Measurements from ENCODE around the gene HNF4A. TPM values are rescaled to one million over a fixed set of nuclear protein-coding genes. Genes with fewer than 3 reads are reported as not detected.

The HNF4A gene
- total RNA-seq, 2 experiments from 2014 or later: not detected

- Mint-ChIP-seq H3K9me3 (ENCODE audit: low read depth) (peaks cover 2% of the 10 kb centered on the region), H3K27me3 (peaks cover 8% of the 10 kb centered on the region), H3K4me1 (no peaks in the 10 kb centered on the region), H3K4me3 (no peak overlapping the region), H3K27ac (no peak overlapping the region), H3K36me3 (ENCODE audit: low read depth) (no peaks in the 10 kb centered on the region)
- ATAC-seq: no peak
- POLR2A ChIA-PET: interaction anchor here (0.5 kb wide), 1 partner anchor 94 kb away, joined by 5 read pairs; no protein-coding TSS in a partner anchor
- CTCF ChIA-PET: no interaction called here
- intact Hi-C loops (cut with DNase I, micrococcal nuclease): no loop called here
- DNase-seq: no peak
Observed at GRCh38 chr20:44402391-44403193, 47.1 kb downstream of the HNF4A start.

- CTCF ChIA-PET: no interaction called here
- H3K27ac Mint-ChIP-seq: no peak overlapping the region
Observed at GRCh38 chr20:44403194-44404112, 48.0 kb downstream of the HNF4A start.

GRCh38 chr20:44404204-44405181 is 49.0 kb downstream of the HNF4A start:
- no peak for DNase-seq
- Mint-ChIP-seq H3K4me3 (no peak overlapping the region), H3K36me3 (ENCODE audit: low read depth) (no peaks in the 10 kb centered on the region), H3K4me1 (no peaks in the 10 kb centered on the region), H3K27me3 (peaks cover 4% of the 10 kb centered on the region), H3K27ac (no peak overlapping the region), H3K9me3 (ENCODE audit: low read depth) (peaks cover 2% of the 10 kb centered on the region)
- intact Hi-C loops (cut with DNase I, micrococcal nuclease): no loop called here
- CTCF ChIA-PET: interaction anchor here (0.7 kb wide), 1 partner anchor 44 kb away, joined by 3 read pairs; no protein-coding TSS in a partner anchor
- no peak for ATAC-seq
- POLR2A ChIA-PET: no interaction called here

More at GRCh38 chr20:44403194-44404112, 48.0 kb downstream of the HNF4A start:
- ATAC-seq: no peak
- Mint-ChIP-seq H3K27me3 (peaks cover 6% of the 10 kb centered on the region), H3K4me3 (no peak overlapping the region), H3K4me1 (no peaks in the 10 kb centered on the region), H3K36me3 (ENCODE audit: low read depth) (no peaks in the 10 kb centered on the region), H3K9me3 (ENCODE audit: low read depth) (peaks cover 2% of the 10 kb centered on the region)
- DNase-seq: no peak
- POLR2A ChIA-PET: no interaction called here
- intact Hi-C loops (cut with DNase I, micrococcal nuclease): no loop called here

- H3K4me3 Mint-ChIP-seq: no peak overlapping the region
- no peaks in the 10 kb centered on the region for H3K4me1 Mint-ChIP-seq
- CTCF ChIA-PET: interaction anchor here (0.7 kb wide), 1 partner anchor 43 kb away, joined by 3 read pairs; no protein-coding TSS in a partner anchor
Observed at GRCh38 chr20:44405257-44405656, 49.8 kb downstream of the HNF4A start.

GRCh38 chr20:44405785-44406571 is 50.5 kb downstream of the HNF4A start:
- peaks cover 2% of the 10 kb centered on the region for H3K9me3 Mint-ChIP-seq (ENCODE audit: low read depth)
- no peaks in the 10 kb centered on the region for H3K4me1 Mint-ChIP-seq
- H3K27me3 Mint-ChIP-seq: no peaks in the 10 kb centered on the region
- ATAC-seq (no peak), DNase-seq (no peak)
- CTCF ChIA-PET: interaction anchor here (0.7 to 1.0 kb wide), 2 partner anchors 43 to 218 kb away, joined by 3 read pairs; no protein-coding TSS in a partner anchor
- intact Hi-C loops (cut with DNase I, micrococcal nuclease): no loop called here
- no peak overlapping the region for H3K27ac Mint-ChIP-seq
- POLR2A ChIA-PET: no interaction called here
- no peak overlapping the region for H3K4me3 Mint-ChIP-seq
- H3K36me3 Mint-ChIP-seq (ENCODE audit: low read depth): no peaks in the 10 kb centered on the region

More at GRCh38 chr20:44405257-44405656, 49.8 kb downstream of the HNF4A start:
- Mint-ChIP-seq H3K9me3 (ENCODE audit: low read depth) (peaks cover 2% of the 10 kb centered on the region), H3K27ac (no peak overlapping the region), H3K27me3 (no peaks in the 10 kb centered on the region), H3K36me3 (ENCODE audit: low read depth) (no peaks in the 10 kb centered on the region)
- DNase-seq (no peak), ATAC-seq (no peak)
- POLR2A ChIA-PET: no interaction called here
- intact Hi-C loops (cut with DNase I, micrococcal nuclease): no loop called here

- ChIA-PET CTCF (interaction anchor here (0.6 to 1.0 kb wide), 2 partner anchors 98 to 219 kb away, joined by 3 read pairs; no protein-coding TSS in a partner anchor), POLR2A (no interaction called here)
- Mint-ChIP-seq H3K27ac (no peak overlapping the region), H3K36me3 (ENCODE audit: low read depth) (no peaks in the 10 kb centered on the region), H3K4me3 (no peak overlapping the region), H3K9me3 (ENCODE audit: low read depth) (peaks cover 2% of the 10 kb centered on the region), H3K4me1 (no peaks in the 10 kb centered on the region), H3K27me3 (no peaks in the 10 kb centered on the region)
- intact Hi-C loops (cut with DNase I, micrococcal nuclease): no loop called here
- DNase-seq (no peak), ATAC-seq (no peak)
Observed at GRCh38 chr20:44406572-44407137, 51.2 kb downstream of the HNF4A start.

GRCh38 chr20:44407402-44408184 is 52.1 kb downstream of the HNF4A start:
- Mint-ChIP-seq H3K4me1 (no peaks in the 10 kb centered on the region), H3K4me3 (no peak overlapping the region), H3K36me3 (ENCODE audit: low read depth) (no peaks in the 10 kb centered on the region), H3K9me3 (ENCODE audit: low read depth) (peaks cover 2% of the 10 kb centered on the region), H3K27me3 (peaks cover 4% of the 10 kb centered on the region), H3K27ac (no peak overlapping the region)
- DNase-seq: peak; percentile 8
- intact Hi-C loops (cut with DNase I, micrococcal nuclease): no loop called here
- no peak for ATAC-seq
- ChIA-PET CTCF (interaction anchor here (0.5 kb wide), 1 partner anchor 119 kb away, joined by 3 read pairs; no protein-coding TSS in a partner anchor), POLR2A (no interaction called here)

GRCh38 chr20:44409132-44409600 is 53.7 kb downstream of the HNF4A start:
- DNase-seq (no peak), ATAC-seq (no peak)
- Mint-ChIP-seq H3K36me3 (ENCODE audit: low read depth) (no peaks in the 10 kb centered on the region), H3K4me3 (no peak overlapping the region), H3K9me3 (ENCODE audit: low read depth) (peaks cover 2% of the 10 kb centered on the region), H3K27ac (no peak overlapping the region), H3K4me1 (no peaks in the 10 kb centered on the region), H3K27me3 (peaks cover 5% of the 10 kb centered on the region)
- intact Hi-C loops (cut with DNase I, micrococcal nuclease): no loop called here
- POLR2A ChIA-PET: no interaction called here
- CTCF ChIA-PET: interaction anchor here (0.6 kb wide), 1 partner anchor 37 kb away, joined by 3 read pairs; no protein-coding TSS in a partner anchor

- POLR2A ChIA-PET: no interaction called here
- no peak for DNase-seq
- H3K4me1 Mint-ChIP-seq: no peaks in the 10 kb centered on the region
- no peak for ATAC-seq
- H3K27ac Mint-ChIP-seq: no peak overlapping the region
- peaks cover 5% of the 10 kb centered on the region for H3K27me3 Mint-ChIP-seq
- CTCF ChIA-PET: interaction anchor here (0.5 to 1.0 kb wide), 3 partner anchors 34 to 194 kb away, joined by 3 to 6 read pairs (median 3); no protein-coding TSS in a partner anchor
- H3K36me3 Mint-ChIP-seq (ENCODE audit: low read depth): no peaks in the 10 kb centered on the region
- H3K9me3 Mint-ChIP-seq (ENCODE audit: low read depth): no peaks in the 10 kb centered on the region
- intact Hi-C loops (cut with DNase I, micrococcal nuclease): no loop called here
- no peak overlapping the region for H3K4me3 Mint-ChIP-seq
Observed at GRCh38 chr20:44410583-44411019, 55.1 kb downstream of the HNF4A start.
